Gastrocnemius medialis (tissue), 4 donors: ENCODE measurements around the gene PXMP2. TPM values are rescaled to one million over a fixed set of nuclear protein-coding genes. Genes with fewer than 3 reads are reported as not detected.

Experiments
- ATAC-seq, 2 donors: fragments of 150-250 bp; one replicate each; pipeline ENCODE4 v1.9.1; 2016
- DNase-seq, 2 donors: peaks; one replicate each; pipeline ENCODE4 v3.0.0-alpha.2; 2019
- H3K27ac ChIP-seq, 4 donors: fragments of 200-600 bp; sonication (generic); 1 replicate in 1 of 4; 2 replicates in 3 of 4; pipeline ENCODE4 v1.5.1; 2016 to 2018; ENCODE audit warnings: mild to moderate bottlenecking in 2 of 4, moderate library complexity in 1 of 4
- H3K27me3 ChIP-seq, 3 donors: fragments of 200-600 bp; sonication (generic) in 2 of 3; 1 replicate in 1 of 3; 2 replicates in 2 of 3; pipeline versions ENCODE4 v1.5.1 to v1.6.0; 2016 to 2019; ENCODE audit warnings: mild to moderate bottlenecking in 1 of 3, moderate library complexity in 1 of 3
- H3K36me3 ChIP-seq, 2 donors: fragments of 200-600 bp; sonication (generic) in 1 of 2; one replicate each; pipeline ENCODE4 v1.5.1; 2017 to 2018
- H3K4me1 ChIP-seq, 2 donors: fragments of 200-600 bp; sonication (generic) in 1 of 2; one replicate each; pipeline ENCODE4 v1.5.1; 2016 to 2017; ENCODE audit warnings: mild to moderate bottlenecking in 2 of 2
- H3K4me3 ChIP-seq, 4 donors: fragments of 200-600 bp; sonication (generic) in 3 of 4; 1 replicate in 1 of 4; 2 replicates in 3 of 4; pipeline ENCODE4 v1.5.1; 2016 to 2019; ENCODE audit warnings: mild to moderate bottlenecking in 2 of 4
- H3K9me3 ChIP-seq, 3 donors: fragments of 200-600 bp; sonication (generic) in 2 of 3; 1 replicate in 1 of 3; 2 replicates in 2 of 3; pipeline ENCODE4 v1.5.1; 2016 to 2019
- POLR2A ChIP-seq, 2 donors: fragments of 450-650 bp; IDR thresholded peaks; one replicate each; pipeline ENCODE4 v1.6.1; 2017; ENCODE audit warnings: antibody characterized with exemption in 2 of 2, mild to moderate bottlenecking in 2 of 2, moderate library complexity in 2 of 2
- in situ Hi-C, 4 donors: fragments of 200-750 bp; cut with MboI; loops; one replicate each; pipeline versions ENCODE4 v1.15.0 to v1.8.0; 2017; ENCODE audit warnings: low sequenced_read_pairs in 4 of 4
- intact Hi-C: fragments of 100-400 bp; cut with DNase I; formaldehyde crosslinking; loops from one replicate; pipeline ENCODE4 v1.15.1; 2023; ENCODE audit warnings: low total_unique reads
- total RNA-seq, 4 donors: library from RNA; depleted of rRNA; stranded (reverse); fragments of >200 nt; gene quantifications; one replicate each; pipeline versions ENCODE4 v1.1.0 to v1.2.3, GENCODE V29; 2016
- TF ChIP-seq, protein P1 (sequence below), 5 experiments: fragments of 450-650 bp in 3 of 5; fragments of 200-600 bp in 2 of 5; sonication (generic) in 2 of 5; IDR thresholded peaks in 4 of 5; conservative IDR thresholded peaks in 1 of 5; 1 replicate in 4 of 5; 2 replicates in 1 of 5; pipeline ENCODE4 v1.5.1; 2016 to 2019; ENCODE audit warnings: antibody characterized with exemption in 5 of 5, mild to moderate bottlenecking in 3 of 5, moderate library complexity in 3 of 5

PXMP2 gene
- total RNA-seq, 4 donors from 2014 or later, result 16.0 to 44.8 (median 38.6) TPM

DNA sequence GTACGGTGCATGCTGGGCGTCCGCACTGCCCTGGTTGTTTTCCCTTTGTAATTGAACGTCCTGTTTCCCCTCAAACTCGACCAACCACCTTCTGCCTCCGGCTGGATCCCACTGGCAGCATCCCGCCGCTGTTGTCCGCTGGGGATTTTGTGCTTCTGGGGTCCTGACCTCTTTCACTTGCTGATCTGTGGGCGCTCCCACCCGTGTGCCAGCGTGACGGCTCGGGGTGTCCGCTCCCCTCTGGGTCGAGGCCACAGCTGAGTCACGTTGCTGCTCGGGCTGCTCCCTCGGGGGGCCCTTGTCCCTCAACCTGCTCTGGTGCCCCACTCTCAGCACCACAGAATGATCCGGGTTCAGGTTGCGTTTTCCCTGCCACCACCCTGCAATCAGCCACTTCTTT is 31.3 kb downstream of the PXMP2 start:
- in situ Hi-C loops (no loop called here), intact Hi-C loops (no loop called here)
- TF ChIP-seq POLR2A (IDR thresholded peaks at IDR 0.05), result no peak
- TF ChIP-seq, protein P1, sequence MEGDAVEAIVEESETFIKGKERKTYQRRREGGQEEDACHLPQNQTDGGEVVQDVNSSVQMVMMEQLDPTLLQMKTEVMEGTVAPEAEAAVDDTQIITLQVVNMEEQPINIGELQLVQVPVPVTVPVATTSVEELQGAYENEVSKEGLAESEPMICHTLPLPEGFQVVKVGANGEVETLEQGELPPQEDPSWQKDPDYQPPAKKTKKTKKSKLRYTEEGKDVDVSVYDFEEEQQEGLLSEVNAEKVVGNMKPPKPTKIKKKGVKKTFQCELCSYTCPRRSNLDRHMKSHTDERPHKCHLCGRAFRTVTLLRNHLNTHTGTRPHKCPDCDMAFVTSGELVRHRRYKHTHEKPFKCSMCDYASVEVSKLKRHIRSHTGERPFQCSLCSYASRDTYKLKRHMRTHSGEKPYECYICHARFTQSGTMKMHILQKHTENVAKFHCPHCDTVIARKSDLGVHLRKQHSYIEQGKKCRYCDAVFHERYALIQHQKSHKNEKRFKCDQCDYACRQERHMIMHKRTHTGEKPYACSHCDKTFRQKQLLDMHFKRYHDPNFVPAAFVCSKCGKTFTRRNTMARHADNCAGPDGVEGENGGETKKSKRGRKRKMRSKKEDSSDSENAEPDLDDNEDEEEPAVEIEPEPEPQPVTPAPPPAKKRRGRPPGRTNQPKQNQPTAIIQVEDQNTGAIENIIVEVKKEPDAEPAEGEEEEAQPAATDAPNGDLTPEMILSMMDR (IDR thresholded peaks at IDR 0.05 in 4 of 5, conservative IDR thresholded peaks at IDR 0.05 in 1 of 5), result no peak
- Histone ChIP-seq H3K27ac (no peak overlapping the region), H3K4me1 (no peaks in the 10 kb centered on the region), H3K27me3 (no peaks in the 10 kb centered on the region), H3K36me3 (peaks cover 0 to 70% of the 10 kb centered on the region in 2 donors), H3K9me3 (no peaks in the 10 kb centered on the region), H3K4me3 (no peak overlapping the region)
- DNase-seq, result no peak
- ATAC-seq, result no peak

DNA sequence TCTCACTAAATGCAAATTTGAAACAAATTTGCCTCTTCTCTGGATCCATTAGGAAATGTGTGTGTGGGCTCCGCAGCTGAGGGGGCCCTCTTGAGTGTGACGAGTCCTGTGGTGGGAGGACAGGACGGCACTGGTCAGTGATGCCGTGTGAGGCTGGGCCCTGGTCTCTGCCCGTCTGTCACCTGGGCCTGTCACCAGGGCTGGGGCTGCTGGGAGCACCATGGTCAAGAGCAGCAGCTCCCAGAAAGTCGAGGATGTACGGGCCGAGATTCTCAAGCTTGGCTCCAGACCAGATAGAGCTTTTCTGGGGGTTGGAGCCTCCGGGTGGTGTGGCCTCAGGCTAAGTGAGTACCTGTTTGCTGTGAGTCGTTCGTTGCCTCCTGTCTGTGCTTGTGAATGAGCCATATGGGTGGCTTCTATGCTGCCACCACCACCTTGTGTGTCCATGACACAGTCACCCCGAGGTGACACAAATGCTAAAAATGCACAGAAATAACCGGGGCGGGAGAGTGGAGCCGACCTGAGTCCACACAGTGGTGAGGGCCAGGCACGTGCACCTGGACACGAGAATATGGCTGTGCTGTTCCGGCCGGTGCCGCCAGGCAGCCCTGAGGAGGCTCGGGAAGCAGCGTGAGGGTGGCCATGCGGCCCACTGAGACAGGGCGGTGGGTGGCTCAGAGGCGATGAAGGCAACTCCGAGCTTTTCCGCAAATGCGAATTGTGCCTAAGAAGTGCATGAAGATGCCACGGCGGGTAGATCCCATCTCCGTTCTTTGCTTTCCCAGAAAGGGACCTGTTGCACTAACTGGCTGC is 32.0 kb downstream of the PXMP2 start:
- H3K27ac ChIP-seq, result no peak overlapping the region
- in situ Hi-C loops, result no loop called here
- no peak overlapping the region for H3K4me3 ChIP-seq
- no peaks in the 10 kb centered on the region for H3K4me1 ChIP-seq
- ATAC-seq (no peak), DNase-seq (no peak)
- peaks cover 0 to 77% of the 10 kb centered on the region in 2 donors for H3K36me3 ChIP-seq
- H3K27me3 ChIP-seq, result no peaks in the 10 kb centered on the region
- intact Hi-C loops, result no loop called here
- TF ChIP-seq, protein P1 (IDR thresholded peaks at IDR 0.05 in 4 of 5, conservative IDR thresholded peaks at IDR 0.05 in 1 of 5), result no peak
- H3K9me3 ChIP-seq, result no peaks in the 10 kb centered on the region

DNA sequence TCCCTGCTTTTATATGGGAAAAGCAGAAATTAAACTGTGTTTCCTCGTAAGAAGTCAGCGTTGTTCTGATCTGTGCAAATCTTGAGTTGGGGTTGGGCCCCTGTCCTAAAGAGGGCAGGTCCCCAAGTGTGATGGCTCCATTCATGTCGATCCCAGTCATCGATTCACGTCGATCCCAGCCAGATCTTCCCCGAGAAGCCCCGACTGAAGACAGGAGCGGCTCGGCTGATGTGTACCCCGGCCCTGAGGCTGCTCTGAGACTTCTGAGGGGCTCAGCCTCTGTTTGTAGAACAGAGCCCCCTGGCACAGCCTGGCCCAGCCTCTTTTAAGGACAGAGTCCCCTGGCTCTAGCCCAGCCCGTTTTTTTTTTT is 32.6 kb downstream of the PXMP2 start:
- no peaks in the 10 kb centered on the region for H3K27me3 ChIP-seq
- H3K4me3 ChIP-seq, result no peak overlapping the region
- H3K36me3 ChIP-seq, result peaks cover 0 to 79% of the 10 kb centered on the region in 2 donors
- no peak for DNase-seq
- H3K27ac ChIP-seq, result no peak overlapping the region
- TF ChIP-seq POLR2A (IDR thresholded peaks at IDR 0.05), result no peak
- TF ChIP-seq, protein P1 (IDR thresholded peaks at IDR 0.05 in 4 of 5, conservative IDR thresholded peaks at IDR 0.05 in 1 of 5), result no peak
- no peaks in the 10 kb centered on the region for H3K4me1 ChIP-seq
- no peak for ATAC-seq
- H3K9me3 ChIP-seq, result no peaks in the 10 kb centered on the region
- in situ Hi-C loops, result no loop called here
- intact Hi-C loops, result no loop called here

DNA sequence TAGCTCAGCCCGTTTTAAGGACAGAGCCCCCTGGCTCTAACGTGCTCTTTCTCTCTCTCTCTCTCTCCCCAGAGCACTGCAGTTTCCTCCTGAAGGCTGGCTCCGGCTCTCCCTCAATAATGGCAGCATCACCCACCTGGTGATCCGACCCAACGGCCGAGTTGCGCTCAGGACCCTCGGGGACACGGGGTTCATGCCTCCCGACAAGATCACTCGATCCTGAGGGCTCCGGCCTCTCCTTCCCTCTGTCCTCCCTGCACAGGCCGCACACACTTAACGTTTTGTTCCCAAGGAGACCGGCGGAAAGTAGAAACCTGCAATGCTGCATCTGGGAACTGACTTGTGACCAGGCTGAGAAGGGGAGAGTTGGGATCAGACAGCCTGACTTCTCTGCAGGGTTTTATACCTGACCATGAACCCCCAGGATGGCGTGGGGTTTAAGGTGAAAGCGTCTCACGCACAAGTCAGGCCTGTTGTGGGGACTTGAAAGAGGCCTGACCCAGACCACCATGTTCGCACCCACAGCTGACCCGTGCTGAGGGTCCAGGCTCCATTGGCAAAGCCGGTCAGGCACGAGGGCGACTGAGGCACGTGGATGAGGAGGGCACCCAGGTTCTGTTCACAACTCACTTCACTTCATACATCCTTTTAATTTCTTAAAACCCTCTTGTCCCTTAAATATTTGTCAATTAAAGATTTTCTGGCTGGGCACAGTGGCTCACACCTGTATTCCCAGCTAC is 33.4 kb downstream of the PXMP2 start:
- no peak for DNase-seq
- Histone ChIP-seq H3K27me3 (no peaks in the 10 kb centered on the region), H3K9me3 (no peaks in the 10 kb centered on the region), H3K4me1 (no peaks in the 10 kb centered on the region), H3K36me3 (peaks cover 0 to 82% of the 10 kb centered on the region in 2 donors), H3K4me3 (no peak overlapping the region), H3K27ac (no peak overlapping the region)
- intact Hi-C loops (no loop called here), in situ Hi-C loops (no loop called here)
- ATAC-seq, result no peak
- TF ChIP-seq POLR2A (IDR thresholded peaks at IDR 0.05), result no peak
- TF ChIP-seq, protein P1 (IDR thresholded peaks at IDR 0.05 in 4 of 5, conservative IDR thresholded peaks at IDR 0.05 in 1 of 5), result no peak
